ENCODE data around the gene ADGRA1.

The ADGRA1 gene

GRCh38 chr10:133058331-133059092 is 29.2 kb upstream of the ADGRA1 start:
- no peak for DNase-seq

GRCh38 chr10:133059093-133059470 is 28.6 kb upstream of the ADGRA1 start:
- no peak for DNase-seq

GRCh38 chr10:133059571-133059970 is 28.2 kb upstream of the ADGRA1 start:
- no peak for DNase-seq

- no peak for DNase-seq
Observed at GRCh38 chr10:133060022-133060421, 27.7 kb upstream of the ADGRA1 start.

GRCh38 chr10:133060466-133060865 is 27.3 kb upstream of the ADGRA1 start:
- DNase-seq: no peak

GRCh38 chr10:133060881-133061280 is 26.8 kb upstream of the ADGRA1 start:
- no peak for DNase-seq

GRCh38 chr10:133061296-133062038 is 26.3 kb upstream of the ADGRA1 start:
- DNase-seq: no peak

- DNase-seq: no peak
Observed at GRCh38 chr10:133062085-133062484, 25.6 kb upstream of the ADGRA1 start.

GRCh38 chr10:133062635-133063034 is 25.1 kb upstream of the ADGRA1 start:
- DNase-seq: no peak

- DNase-seq: no peak
Observed at GRCh38 chr10:133067149-133068105, 20.3 kb upstream of the ADGRA1 start.

- no peak for DNase-seq
Observed at GRCh38 chr10:133068111-133069032, 19.4 kb upstream of the ADGRA1 start.

- DNase-seq: no peak
Observed at GRCh38 chr10:133069033-133069525, 18.6 kb upstream of the ADGRA1 start.

GRCh38 chr10:133070405-133070804 is 17.3 kb upstream of the ADGRA1 start:
- DNase-seq: no peak

GRCh38 chr10:133070810-133071209 is 16.9 kb upstream of the ADGRA1 start:
- no peak for DNase-seq

GRCh38 chr10:133071733-133072132 is 16.0 kb upstream of the ADGRA1 start:
- DNase-seq: no peak

GRCh38 chr10:133072196-133072595 is 15.5 kb upstream of the ADGRA1 start:
- no peak for DNase-seq

- no peak for DNase-seq
Observed at GRCh38 chr10:133072720-133073390, 14.9 kb upstream of the ADGRA1 start.

- DNase-seq: no peak
Observed at GRCh38 chr10:133075346-133076137, 12.2 kb upstream of the ADGRA1 start.

- no peak for DNase-seq
Observed at GRCh38 chr10:133076274-133077038, 11.3 kb upstream of the ADGRA1 start.
